HPDE6-E6E7 (cell line): ENCODE data around the gene PLEKHM2.
"Not testable (repeated sequence)": the region's sequence is repeated elsewhere in the genome, so short reads cannot be mapped to it uniquely, and the experiment has no call there.

ENCODE experiments used
- DNase-seq: peaks from one replicate; pipeline ENCODE4 v3.0.0; 2011; ENCODE audit warnings: missing footprints; ENCODE audit errors: extremely low spot score

Gene PLEKHM2, protein sequence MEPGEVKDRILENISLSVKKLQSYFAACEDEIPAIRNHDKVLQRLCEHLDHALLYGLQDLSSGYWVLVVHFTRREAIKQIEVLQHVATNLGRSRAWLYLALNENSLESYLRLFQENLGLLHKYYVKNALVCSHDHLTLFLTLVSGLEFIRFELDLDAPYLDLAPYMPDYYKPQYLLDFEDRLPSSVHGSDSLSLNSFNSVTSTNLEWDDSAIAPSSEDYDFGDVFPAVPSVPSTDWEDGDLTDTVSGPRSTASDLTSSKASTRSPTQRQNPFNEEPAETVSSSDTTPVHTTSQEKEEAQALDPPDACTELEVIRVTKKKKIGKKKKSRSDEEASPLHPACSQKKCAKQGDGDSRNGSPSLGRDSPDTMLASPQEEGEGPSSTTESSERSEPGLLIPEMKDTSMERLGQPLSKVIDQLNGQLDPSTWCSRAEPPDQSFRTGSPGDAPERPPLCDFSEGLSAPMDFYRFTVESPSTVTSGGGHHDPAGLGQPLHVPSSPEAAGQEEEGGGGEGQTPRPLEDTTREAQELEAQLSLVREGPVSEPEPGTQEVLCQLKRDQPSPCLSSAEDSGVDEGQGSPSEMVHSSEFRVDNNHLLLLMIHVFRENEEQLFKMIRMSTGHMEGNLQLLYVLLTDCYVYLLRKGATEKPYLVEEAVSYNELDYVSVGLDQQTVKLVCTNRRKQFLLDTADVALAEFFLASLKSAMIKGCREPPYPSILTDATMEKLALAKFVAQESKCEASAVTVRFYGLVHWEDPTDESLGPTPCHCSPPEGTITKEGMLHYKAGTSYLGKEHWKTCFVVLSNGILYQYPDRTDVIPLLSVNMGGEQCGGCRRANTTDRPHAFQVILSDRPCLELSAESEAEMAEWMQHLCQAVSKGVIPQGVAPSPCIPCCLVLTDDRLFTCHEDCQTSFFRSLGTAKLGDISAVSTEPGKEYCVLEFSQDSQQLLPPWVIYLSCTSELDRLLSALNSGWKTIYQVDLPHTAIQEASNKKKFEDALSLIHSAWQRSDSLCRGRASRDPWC

DNA sequence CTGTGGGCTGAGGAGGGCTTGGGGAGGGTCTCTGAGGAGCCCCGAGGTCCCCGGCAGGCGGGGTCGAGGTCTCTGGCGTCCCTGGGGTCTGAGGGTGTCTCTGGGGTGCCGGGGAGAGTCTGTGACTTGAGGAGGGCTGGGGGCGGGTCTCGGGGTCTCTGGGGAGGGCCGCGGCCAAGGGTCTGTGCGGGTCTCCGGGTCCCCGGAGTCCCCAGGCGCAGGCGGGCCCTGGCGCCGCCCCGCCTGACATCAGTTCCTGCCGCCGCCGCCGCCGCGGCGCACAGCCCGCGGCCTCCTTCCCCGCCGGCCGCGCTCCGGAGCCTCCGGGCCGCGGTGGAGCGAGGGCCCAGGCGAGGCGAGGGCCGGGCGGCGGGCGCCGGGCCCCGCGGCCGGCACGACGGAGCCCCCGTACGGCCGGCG, at the start of gene PLEKHM2:
Gene PLEKHM2, plus strand, starts transcription at position 279 of the 420 bp plus-strand sequence. CDS start 239 bp downstream, outside the sequence.
- no peak for DNase-seq

DNA sequence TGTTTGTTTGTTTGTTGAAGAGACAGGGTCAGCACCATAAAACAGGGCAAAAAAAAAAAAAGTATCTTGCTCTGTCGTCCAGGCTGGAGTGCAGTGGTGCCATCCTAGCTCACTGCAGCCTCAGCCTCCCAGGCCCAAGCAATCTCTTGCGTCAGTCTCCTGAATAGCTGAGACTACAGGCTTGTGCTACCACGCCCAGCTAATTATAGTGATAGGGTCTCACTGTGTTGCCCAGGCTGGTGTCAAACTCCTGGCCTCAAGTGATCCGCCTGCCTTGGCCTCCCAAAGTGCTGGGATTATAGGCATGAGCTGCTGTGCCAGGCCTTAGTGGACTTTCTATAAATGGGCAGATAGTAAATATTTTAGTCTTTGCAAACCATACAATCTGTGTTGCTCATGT, 47.7 kb upstream of the PLEKHM2 start:
- DNase-seq, result no peak

DNA sequence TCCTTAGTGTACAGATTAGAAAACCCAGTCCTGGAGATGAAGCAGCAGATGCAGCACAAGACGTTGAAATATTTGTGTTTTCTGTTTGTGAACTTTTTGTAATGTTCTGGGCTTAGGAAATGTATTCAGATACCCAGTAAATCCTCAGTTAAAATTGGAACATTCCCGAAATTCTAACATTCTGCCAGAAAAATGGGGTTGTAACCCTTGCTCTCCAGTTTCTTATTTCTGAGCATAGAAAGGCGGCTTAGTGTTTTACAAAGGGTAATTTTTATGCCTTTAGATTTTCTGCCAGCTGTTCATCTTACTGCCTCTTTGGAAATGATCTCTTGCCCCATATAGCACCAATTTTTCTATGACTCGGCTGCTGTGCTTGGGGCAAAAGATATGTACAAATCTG, 46.3 kb upstream of the PLEKHM2 start:
- DNase-seq, result no peak

DNA sequence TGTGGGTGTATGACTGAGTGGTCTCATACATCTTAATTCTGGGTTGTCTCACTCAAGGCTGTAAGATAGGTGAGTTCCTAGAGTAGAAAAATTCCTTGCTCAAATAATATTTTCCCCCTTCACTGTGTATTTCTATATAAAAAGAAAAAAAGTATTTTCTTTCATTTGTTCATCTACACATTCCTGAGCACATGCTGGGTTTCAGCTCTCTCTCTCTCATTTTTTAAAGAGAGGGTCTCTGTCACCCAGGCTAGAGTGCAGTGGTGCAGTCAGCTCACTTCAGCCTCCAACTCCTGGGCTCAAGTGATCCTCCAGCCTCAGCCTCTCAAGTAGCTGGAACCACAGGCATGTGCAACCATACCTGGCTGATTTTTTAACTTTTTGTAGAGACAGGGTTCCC, 44.9 kb upstream of the PLEKHM2 start:
- DNase-seq, result no peak

DNA sequence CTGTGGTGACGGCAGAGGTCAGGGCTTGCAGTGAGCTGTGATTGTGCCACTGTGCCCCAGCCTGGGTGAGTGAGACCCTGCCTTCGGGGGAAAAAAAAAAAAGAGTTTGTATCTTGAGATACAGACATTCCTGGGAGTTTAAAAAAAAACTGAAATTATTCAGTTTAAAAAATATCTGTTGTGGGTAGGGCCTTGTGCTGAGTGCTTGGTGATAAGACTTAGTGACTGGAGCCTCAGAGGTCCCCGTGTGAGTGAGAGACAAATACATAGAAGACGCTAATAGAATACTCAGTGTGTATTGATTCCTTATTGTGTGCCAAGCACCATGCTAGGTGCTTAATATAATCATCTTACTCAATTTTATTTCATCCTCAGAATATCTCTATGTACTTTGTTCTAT, 44.2 kb upstream of the PLEKHM2 start:
- DNase-seq, result no peak

DNA sequence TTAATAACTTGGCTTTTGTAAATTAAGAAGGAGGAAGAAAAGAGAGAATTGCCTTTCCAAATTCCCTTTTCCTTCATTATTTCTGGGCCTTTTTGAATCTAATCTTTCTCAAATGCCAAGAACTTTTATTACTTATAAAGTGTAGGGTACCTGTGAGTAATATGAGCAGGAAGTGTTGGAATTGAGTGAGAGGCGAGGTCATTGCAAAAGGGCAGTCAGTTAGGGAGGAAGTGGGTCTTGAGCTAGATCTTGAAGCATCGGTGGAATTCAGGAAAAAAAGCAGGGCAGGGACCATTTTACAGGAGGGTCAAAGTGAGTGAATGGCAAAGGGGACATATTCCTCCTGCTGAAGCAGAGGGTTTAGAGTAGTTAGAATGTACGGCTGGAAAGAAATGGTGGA, 43.5 kb upstream of the PLEKHM2 start:
- no peak for DNase-seq

DNA sequence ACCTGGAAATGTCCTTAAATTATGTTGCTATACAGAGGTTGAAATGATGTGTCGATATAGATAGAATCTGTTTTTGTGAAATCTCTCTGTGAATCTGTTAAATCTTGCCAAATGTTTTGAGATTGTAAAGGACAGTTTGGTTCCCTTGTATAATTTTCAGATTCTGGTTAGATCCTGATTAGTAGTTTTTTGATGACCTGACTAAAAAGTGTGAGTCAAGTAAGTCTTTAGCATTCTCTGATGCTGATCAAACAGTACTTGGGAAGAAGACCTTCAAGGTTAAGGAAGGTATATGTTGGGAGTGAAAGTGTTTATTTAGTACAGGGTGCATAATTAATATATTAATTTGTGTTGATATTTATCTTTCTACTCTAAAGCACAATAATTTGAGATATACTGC, 34.2 kb upstream of the PLEKHM2 start:
- no peak for DNase-seq

DNA sequence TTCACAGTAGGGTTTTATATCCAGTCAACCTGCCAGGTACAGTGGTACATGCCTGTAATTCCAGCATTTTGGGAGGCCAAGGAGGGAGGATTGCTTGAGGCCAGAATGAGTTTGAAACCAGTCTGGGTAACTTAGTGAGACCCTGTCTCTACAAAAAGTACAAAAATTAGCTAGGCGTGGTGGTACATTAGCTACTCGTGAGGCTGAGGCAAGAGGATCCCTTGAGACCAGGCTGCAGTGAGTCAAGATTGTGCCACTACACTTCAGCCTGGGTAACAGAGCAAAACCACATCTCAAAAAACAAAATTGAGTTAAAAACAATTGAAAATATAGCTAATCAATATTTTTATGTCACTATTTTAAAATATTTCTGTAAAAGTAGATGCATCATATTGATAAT, 33.7 kb upstream of the PLEKHM2 start:
- no peak for DNase-seq

DNA sequence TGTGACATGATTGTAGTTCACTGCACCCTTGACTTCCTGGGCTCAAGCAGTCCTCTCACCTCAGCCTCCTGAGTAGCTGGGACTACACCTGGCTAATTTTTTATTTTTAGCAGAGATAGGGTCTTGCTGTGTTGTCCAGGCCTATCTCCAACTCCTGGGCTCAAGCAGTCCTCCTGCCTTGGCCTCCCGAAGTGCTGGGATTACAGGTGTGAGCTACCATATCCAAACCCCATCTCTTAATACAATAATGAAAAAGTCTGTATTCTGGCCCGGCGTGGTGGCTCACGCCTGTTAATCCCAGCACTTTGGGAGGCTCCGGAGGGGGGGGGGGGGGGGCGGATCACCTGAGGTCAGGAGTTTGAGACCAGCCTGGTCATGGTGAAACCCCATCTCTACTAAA, 32.0 kb upstream of the PLEKHM2 start:
- DNase-seq, result not testable (repeated sequence)

DNA sequence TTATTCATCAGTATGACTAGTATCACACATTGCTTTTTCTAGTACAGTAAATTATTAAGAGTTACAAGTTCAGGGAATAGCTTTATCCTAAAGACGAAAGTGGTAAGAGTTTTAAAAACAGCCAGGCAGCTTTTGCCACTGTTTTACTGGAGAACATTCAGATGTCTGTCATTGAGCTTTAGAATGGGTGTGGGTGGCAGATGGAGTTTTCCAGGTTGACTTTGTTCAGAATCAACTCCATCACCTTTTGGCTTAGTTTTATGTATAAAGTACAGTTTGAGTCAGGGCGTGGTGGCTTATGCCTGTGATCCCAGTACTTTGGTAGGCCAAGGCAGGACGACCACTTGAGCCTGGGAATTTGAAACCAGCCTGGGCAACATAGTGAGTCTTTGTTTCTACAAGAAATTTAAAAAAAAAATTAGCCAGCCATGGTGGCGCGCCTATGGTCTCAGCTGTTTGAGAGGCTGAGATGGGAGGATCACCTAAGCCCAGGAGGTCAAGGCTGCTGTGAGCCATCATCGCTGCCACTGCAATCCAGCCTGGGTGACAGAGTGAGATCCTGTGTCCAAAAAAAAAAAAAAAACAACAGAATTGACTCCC, 29.9 kb upstream of the PLEKHM2 start:
- no peak for DNase-seq

DNA sequence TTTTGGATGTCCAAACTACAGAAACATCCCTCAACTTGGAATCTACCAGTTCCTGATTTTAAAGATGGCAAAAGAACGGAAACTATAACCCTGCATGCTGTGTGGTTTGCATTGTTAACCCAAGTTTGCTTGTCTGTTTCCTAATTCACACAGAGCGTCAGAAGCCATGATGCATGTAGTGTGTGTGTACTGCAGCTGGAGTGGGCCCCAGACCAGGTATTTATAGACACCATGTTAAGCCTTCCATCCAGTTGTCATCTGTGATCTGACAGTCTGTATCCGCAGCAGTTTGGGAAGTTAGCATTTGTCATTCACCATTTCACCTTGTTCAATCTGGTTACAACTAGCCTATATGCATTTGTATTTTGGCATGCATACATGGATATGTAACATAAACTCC, 27.7 kb upstream of the PLEKHM2 start:
- DNase-seq, result no peak

DNA sequence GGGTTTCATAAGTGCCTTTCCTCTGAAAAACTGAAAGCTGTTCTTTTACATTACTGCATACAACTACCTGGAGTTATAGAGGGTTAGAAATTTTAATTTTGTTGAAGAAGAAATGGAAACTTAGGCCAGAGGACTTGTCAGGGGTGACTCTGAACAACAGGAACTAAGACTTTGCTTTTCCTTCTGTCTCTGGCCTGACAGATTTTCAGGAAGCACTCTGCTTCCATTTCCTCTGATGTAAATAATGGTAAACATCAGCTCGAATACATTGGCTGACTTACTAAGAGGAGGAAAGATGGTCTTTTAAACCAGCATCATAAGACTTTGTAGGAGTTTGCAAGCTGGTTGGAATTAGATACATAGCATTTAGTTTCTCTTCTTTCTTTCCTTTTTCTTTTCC, 27.1 kb upstream of the PLEKHM2 start:
- DNase-seq, result no peak

DNA sequence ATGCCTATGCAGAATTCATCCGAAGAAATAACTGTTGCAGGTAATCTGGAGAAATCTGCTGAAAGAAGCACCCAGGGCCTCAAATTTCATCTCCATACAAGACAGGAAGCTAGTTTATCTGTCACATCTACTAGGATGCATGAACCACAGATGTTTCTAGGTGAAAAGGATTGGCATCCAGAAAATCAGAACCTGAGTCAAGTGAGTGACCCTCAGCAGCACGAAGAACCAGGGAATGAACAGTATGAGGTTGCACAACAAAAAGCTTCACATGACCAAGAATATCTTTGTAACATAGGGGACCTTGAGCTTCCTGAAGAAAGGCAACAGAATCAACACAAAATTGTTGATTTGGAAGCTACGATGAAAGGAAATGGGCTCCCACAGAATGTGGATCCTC, 24.0 kb upstream of the PLEKHM2 start:
- no peak for DNase-seq

DNA sequence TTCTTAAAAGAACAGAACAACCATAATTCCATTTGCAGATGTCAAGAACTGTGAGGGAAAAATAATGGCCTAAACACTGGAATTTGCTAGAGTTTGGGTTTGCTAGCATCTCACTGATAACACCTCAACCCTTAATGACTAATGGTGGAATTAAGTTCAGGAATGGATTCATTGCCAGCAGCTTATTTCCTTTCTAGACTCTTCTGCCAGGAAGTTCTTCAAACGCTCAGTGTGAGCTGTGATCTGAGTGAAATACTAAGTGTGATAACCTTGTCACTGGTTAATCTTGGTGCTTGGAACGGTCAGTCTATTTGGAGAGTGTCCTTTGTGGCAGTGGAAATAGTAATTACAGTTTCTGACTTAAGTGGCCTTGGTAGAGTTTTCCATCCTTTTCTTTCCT, 21.6 kb upstream of the PLEKHM2 start:
- no peak for DNase-seq

DNA sequence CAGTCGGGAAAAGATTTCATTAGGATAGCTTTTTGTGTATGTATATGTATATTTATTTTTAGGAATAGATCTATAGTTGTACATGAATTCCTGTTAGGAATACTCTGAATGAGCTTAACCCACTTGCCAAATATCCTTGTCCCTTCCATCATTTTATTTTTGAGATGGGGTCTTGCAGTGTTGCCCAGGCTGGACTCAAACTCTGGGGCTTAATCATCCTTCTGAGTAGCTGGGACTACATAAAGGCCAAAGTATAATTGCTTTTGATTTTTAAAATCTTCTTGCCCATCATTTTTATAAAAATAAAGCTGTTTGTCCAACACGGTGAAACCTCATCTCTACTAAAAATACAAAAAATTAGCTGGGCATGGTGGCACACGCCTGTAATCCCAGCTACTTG, 20.2 kb upstream of the PLEKHM2 start:
- no peak for DNase-seq

DNA sequence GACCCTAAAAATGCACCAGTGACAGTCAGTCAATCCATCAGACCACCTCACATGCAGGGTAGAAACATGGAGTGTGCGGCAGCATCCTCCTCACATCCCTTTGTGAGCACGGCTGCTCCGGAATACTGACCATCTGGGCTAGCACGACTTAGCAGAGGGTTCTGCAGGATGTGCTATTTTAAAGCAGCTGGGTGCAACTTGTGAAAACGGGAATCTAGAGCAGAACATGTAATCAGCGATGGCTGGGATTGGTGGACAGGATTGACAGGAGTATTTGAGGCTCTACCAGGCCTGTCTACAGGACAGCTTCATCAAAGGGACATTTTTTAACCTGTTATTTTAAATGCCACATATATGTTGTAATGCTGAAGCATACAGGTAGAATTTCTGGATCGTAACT, 16.8 kb upstream of the PLEKHM2 start:
- no peak for DNase-seq

DNA sequence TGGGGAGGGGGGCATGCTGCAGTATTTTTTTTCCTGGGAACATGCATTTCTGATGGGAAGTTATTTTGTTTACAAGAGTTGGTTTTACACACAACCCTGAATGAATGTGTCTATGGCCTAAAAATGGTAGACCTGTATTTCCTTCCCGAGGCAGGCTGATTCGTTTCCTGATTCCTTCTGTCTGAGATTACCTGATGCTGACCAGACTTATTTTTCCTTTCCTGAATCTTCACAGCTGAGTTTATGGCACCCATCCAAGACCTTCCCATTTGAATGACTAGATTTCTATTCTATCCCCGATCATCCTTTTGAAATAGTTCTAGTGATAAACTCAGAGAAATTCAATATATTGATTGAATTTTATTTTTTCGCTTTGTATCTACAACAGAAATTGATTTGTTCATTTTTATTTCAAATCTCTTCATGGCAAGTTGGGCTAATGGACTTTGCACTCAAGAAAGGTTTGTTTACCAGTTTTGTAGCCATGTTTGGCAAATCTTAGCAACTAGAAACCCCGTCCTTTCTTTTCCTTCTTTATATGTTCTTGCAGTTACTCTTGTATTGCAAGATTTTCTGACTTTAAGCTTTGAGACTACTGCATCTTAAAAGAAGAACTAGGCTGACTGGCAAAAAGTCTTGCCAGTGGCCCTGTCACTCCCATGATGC, 15.9 kb upstream of the PLEKHM2 start:
- DNase-seq, result no peak

DNA sequence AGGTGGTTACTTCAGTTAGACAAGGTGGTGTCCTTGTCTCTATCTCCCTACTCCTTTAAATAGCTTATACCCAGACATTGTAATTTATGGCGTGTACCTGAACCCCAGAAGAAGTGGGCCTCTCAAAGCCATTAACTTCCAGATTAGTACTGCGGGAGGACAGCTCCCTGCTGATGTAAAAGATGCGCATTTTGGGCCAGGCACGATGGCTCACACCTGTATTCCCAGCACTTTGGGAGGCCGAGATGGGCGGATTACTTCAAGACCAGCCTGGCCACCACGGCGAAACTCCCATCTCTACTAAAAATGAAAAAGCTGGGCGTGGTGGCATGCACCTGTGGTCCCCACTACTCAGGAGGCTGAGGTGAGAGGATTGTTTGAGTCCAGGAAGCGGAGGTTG, 15.0 kb upstream of the PLEKHM2 start:
- DNase-seq, result no peak

DNA sequence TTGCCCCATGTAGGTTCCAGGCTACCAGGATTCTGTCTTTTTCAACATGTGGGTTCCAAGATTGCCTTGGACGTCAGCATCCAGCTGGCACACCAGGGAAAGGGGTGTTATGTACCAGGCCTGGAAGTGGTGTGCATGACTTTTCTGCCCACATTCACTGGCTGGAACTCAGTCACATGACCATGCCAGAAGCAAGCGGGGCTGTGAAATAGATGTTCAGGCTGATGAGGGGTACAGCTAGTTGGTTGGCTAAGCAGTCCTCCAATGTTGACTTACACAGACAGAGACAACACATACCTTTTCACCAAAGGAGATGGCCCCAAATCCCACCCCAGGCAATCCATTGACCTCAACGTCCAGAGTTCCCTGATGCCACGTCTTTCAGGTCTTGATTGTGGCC, 14.3 kb upstream of the PLEKHM2 start:
- DNase-seq, result no peak

DNA sequence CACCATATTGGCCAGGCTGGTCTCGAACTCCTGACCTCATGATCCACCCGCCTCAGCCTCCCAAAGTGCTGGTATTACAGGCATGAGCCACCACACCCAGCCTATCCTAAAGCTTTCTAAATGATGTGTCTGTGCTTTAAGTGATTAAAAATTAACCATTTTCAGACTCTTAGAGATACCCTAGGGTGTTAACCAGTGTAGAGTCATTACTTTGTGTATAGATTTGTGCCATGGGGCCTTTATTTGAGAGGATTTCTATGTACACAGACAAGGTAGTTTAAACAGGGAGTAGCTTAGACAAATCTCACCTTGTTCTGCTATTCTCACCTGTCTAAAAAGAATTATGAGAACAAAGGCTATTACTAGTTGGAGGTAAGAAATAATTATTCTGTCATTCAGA, 12.7 kb upstream of the PLEKHM2 start:
- no peak for DNase-seq

DNA sequence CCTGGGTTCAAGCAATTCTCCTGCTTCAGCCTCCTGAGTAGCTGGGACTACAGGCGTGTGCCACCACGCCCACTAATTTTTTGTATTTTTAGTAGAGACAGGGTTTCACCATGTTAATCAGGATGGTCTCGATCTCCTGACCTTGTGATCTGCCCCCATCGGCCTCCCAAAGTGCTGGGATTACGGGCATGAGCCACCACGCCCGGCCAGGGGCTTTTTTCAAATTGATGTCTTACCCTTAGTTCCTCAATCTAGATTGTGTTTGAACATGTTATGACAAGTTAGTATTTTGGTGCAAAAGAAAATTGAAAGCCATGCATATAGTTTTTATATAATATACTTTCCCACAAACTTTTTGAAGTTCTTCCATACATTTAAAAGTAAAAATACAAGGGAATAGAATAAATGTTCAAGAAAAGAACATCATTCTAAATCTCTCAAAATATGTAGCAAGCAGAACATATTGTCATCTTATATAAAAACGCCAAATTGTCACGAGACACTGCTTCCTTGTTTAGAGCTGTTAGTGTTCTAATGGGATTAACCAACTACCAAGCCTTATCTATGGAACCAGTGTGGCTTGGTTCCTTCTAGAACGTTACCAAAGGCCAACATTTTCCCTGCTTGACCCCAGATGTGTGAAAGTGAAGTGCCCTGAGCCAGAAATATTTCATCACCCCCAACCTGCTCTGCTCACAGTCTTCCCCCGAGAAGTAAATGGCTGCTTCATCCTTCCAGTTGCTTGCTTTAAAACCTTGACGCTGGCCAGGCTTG, 9.5 kb upstream of the PLEKHM2 start:
- no peak for DNase-seq
